Measurements from ENCODE around the gene C9orf40. TPM values are rescaled to one million over a fixed set of nuclear protein-coding genes. Genes with fewer than 3 reads are reported as not detected.

Gene C9orf40
- total and polyA plus RNA-seq, 7 donors, result 1.9 to 7.9 (median 2.6) TPM

- no peak overlapping the region for H3K27ac ChIP-seq
- no peaks in the 10 kb centered on the region for H3K4me1 ChIP-seq
- intact Hi-C loops (cut with DNase I), result no loop called here
- no peak overlapping the region for H3K4me3 ChIP-seq
- TF ChIP-seq, protein P1, sequence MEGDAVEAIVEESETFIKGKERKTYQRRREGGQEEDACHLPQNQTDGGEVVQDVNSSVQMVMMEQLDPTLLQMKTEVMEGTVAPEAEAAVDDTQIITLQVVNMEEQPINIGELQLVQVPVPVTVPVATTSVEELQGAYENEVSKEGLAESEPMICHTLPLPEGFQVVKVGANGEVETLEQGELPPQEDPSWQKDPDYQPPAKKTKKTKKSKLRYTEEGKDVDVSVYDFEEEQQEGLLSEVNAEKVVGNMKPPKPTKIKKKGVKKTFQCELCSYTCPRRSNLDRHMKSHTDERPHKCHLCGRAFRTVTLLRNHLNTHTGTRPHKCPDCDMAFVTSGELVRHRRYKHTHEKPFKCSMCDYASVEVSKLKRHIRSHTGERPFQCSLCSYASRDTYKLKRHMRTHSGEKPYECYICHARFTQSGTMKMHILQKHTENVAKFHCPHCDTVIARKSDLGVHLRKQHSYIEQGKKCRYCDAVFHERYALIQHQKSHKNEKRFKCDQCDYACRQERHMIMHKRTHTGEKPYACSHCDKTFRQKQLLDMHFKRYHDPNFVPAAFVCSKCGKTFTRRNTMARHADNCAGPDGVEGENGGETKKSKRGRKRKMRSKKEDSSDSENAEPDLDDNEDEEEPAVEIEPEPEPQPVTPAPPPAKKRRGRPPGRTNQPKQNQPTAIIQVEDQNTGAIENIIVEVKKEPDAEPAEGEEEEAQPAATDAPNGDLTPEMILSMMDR (IDR thresholded peaks at IDR 0.05), result no peak
- no peaks in the 10 kb centered on the region for H3K9me3 ChIP-seq
- DNase-seq (no peak), ATAC-seq (no peak)
- H3K36me3 ChIP-seq (ENCODE audit: insufficient read depth in 1 of 2, low read depth in 1 of 2), result no peaks in the 10 kb centered on the region
- no peaks in the 10 kb centered on the region for H3K27me3 ChIP-seq (ENCODE audit: insufficient read depth in 3 of 3, low read length in 2 of 3)
Measured at GRCh38 chr9:74901001-74901400, 51.7 kb downstream of the C9orf40 start.

Other genes starting within 250 kb of the C9orf40 start
- under 1 TPM in 3 of 4 donors, not detected in 1; 0.12 to 0.27 (median 0.17) TPM for gene TRPM6, start 65.0 kb downstream of the C9orf40 start, total RNA-seq
- under 1 TPM; 0.04 to 0.12 (median 0.08) TPM for gene TRPM6, start 65.0 kb downstream of the C9orf40 start, polyA plus RNA-seq
- 10 to 100 TPM in 3 of 4 donors, 1 to 10 TPM in 1; 8.6 to 16.6 (median 12.6) TPM for gene CARNMT1, start 75.4 kb upstream of the C9orf40 start, total RNA-seq
- gene CARNMT1, start 75.4 kb upstream of the C9orf40 start, polyA plus RNA-seq, result 1 to 10 TPM; 3.9 to 7.6 (median 4.4) TPM
- gene NMRK1, start 135.2 kb upstream of the C9orf40 start, total RNA-seq, result 10 to 100 TPM; 12.8 to 33.1 (median 24.6) TPM
- gene NMRK1, start 135.2 kb upstream of the C9orf40 start, polyA plus RNA-seq, result 10 to 100 TPM; 10.6 to 23.9 (median 21.1) TPM
- 10 to 100 TPM in 2 of 4 donors, 1 to 10 TPM in 2; 7.1 to 11.0 (median 9.7) TPM for gene OSTF1, start 135.6 kb upstream of the C9orf40 start, total RNA-seq
- gene OSTF1, start 135.6 kb upstream of the C9orf40 start, polyA plus RNA-seq, result 10 to 100 TPM in 2 of 3 donors, 1 to 10 TPM in 1; 9.0 to 19.2 (median 12.4) TPM

Data from psoas muscle (tissue), 8 donors.